GM19193 (cell line): ENCODE data around the gene LRRC32.

Source experiments
- POLR2A ChIP-seq: IDR thresholded peaks from 4 replicates; pipeline ENCODE4 v1.6.1; 2011; ENCODE audit not compliant: insufficient read depth, insufficient read length; ENCODE audit errors: extremely low read depth

LRRC32 gene

GRCh38 chr11:76689313-76690260, 19.0 kb upstream of the LRRC32 start:
- no peak for TF ChIP-seq POLR2A

- no peak for TF ChIP-seq POLR2A
Measured at GRCh38 chr11:76688146-76688545, 17.6 kb upstream of the LRRC32 start.

DNA sequence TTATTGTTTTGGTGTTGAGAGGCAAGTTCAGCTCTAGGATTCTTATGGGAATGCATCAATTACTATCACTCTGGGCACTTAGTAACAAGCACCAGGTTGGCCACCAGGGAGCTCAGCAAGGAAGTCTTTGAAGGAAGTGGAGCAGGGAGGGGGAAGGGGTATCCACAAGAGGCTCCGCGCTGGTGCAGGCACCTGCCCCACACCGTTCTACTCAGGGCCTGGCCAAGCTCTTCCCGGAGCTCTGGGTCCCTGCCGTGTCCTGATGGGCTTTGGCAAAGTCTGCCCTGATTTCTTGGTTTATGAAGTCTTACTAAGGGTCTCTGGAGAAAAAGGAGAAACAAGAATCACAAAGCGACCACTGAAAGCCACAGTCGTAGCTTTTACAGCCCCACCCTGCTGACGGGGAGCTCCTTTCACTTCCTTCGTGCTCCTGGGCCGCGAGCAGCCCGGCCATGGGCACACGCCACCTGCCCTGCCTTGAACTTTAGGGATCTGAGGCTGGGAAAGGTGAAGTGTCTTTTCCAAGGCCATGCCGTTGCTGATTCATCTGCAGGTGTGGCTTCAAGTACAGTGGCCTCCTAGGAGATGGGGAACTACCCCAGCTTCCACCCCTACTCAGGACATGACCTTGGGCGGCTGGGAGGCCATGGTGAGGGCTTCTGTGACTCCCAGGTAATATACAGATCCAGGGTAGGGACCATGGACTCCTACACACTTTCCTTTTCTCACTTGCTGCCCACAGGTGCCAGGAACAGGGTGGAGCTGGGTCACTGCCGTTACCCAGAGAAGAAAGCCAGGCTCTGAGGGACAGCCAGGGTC, 15.9 kb upstream of the LRRC32 start:
- TF ChIP-seq POLR2A: no peak

- no peak for TF ChIP-seq POLR2A
Measured at GRCh38 chr11:76685831-76686230, 15.3 kb upstream of the LRRC32 start.

DNA sequence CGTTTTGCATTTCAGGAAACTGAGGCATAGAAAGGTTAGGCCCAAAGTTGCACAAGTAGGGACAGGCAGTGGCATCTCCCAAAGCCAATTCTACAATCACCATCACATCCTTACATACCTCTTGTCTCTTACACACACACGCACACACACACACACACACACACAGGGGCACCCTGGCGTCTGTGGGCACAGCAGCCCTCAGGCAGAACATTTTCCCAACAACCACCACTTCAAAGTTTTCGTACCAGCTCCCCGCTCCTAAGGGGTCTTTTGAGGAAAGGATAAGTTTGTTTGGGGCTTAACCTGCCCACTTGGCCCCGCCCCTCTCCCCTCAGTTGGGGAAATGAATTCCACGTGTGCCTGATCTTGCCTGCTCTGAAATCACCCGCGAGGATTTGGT, 14.7 kb upstream of the LRRC32 start:
- no peak for TF ChIP-seq POLR2A

DNA sequence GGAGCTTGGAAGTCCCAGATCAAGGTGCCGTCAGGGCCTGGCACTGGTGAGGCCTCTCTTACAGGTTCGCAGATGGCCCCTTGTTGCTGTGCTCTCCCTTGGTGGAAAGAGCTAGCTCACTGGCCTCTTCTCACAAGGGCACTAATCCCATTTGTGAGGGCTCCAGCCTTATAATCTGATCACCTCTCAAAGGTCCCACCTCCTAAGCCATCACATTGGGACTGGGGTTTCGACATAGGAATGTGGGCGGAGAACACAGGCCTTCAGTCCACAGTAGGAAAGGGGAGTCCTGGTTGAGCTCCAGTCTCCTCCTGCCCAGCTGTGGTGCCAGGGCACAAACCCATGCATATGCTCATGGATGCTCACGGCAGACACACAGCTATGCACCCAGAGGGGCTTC, 14.0 kb upstream of the LRRC32 start:
- TF ChIP-seq POLR2A: no peak

- TF ChIP-seq POLR2A: no peak
Measured at GRCh38 chr11:76683161-76684095, 12.9 kb upstream of the LRRC32 start.

- no peak for TF ChIP-seq POLR2A
Measured at GRCh38 chr11:76682684-76683083, 12.1 kb upstream of the LRRC32 start.

GRCh38 chr11:76682106-76682505, 11.6 kb upstream of the LRRC32 start:
- no peak for TF ChIP-seq POLR2A

- no peak for TF ChIP-seq POLR2A
Measured at GRCh38 chr11:76680518-76681425, 10.2 kb upstream of the LRRC32 start.

GRCh38 chr11:76678321-76678720, 7.8 kb upstream of the LRRC32 start:
- no peak for TF ChIP-seq POLR2A

GRCh38 chr11:76677458-76677765, 6.9 kb upstream of the LRRC32 start:
- TF ChIP-seq POLR2A: no peak

DNA sequence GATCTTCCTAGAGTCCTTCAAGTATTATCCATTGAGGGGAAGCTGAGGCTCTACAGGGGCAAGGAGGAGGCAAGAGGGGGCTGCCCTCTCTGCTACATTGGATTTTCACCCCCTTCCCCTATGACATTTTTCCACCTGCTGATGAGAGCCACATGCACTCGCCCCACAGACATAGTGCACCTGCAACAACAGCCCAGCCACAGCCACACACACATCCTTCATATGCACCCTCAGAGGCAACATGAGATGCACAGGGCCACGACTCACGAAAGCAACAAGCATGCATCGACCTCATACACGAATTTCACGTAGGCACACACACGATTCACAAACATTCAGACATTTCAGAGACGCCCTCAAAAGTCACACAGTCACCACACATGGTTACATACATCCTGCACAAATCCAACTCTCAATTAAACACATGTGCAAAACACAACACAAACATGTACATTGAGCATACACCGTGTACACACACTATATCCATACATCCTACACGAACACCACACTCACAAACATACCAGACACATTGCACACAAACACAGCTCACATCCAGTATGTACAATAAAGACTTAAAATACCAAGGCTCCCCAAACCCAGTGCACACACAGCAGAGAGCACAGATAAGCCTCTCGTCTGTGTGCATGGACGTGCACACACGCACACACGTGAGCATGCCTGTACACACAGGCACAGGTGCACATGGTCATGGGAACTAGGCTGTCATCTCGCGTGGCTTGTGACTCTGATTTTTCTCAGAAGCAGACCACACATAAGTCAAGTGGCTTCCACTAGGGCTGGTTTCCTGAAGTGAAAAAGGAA, 6.3 kb upstream of the LRRC32 start:
- no peak for TF ChIP-seq POLR2A
